GM18951 (cell line): ENCODE data around the gene NFATC1.

Experiments used
- POLR2A ChIP-seq: IDR thresholded peaks from 4 replicates; pipeline ENCODE4 v1.6.1; 2011; ENCODE audit warnings: mild to moderate bottlenecking; ENCODE audit not compliant: insufficient read length, insufficient read depth; ENCODE audit errors: extremely low read depth
- in situ Hi-C: fragments of 300-500 bp; cut with MboI; formaldehyde crosslinking; loops from one replicate; pipeline ENCODE4 v1.12.0; 2022; ENCODE audit warnings: low sequenced_read_pairs, mixed read lengths, inconsistent platforms; ENCODE audit not compliant: unreplicated experiment

The NFATC1 gene

DNA sequence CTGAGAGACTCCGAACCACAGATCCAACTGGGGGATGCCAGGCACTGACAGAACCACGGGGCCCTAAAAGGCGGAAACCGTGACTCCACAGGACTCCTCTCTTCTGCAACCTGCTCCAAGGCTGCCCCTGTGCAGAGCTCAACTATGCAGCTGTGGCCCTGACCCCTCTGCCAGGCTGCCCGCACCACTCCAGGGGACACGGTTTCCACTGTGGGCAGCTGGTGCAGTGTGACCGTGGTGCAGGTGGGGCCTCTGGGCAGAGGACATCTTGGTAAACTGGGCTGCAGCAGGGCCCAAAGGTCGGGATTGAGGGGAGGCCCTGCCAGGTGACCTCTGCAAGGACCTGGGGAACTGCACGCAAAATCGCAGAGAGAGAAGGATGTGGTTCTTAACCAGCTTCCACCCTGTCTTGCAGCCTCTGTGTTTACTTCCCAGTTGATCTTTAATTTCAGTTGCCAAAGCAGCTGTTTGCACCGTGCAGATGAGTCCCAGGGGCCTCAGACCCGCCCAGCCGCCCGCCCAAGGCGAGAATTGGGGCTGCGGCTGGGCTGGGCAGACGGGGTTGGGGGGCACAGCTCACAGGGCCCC lies 179.3 kb downstream of the NFATC1 start:
- in situ Hi-C loops, result no loop called here

DNA sequence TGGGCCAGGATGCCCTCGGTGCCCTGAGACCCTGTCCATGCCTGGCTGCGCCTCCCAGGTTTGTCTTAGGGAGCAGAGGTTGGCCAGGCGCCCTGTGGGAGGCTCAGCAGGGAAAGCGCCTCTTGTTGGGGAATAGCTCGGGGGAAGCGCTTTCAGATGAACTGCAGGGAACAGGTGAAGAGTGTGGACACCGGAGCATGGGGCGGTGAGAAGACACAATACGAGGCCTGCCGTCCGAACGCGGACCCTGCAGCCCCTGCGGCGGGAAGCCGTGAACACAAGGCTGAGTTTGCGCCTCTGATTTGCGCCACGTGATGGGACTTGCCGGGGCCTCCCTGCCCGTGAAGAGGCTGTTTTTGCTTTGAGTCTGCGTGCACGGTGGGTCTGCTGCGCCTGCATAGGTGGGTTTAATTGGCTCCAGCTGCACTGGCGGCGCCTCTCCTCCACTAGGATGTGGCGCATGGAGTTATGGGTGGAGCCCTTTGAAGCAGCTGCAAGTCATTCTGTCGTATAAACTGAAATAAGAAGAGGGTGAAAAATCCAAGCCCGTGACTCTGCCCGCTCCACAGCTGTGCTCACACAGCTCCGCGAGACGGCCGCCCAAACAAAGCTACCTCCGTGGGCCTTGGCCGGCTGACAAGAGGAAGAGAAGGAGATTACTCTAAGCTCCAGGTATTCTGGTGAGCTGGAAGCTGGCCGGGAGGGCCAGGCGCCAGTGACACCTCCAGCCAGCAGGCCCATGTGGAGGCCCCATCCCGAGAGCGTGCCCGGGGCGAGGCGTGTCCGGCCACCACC lies 180.4 kb downstream of the NFATC1 start:
- in situ Hi-C loops, result no loop called here
- TF ChIP-seq POLR2A, result no peak

More for the DNA sequence above, 179.3 kb downstream of the NFATC1 start:
- TF ChIP-seq POLR2A, result no peak

DNA sequence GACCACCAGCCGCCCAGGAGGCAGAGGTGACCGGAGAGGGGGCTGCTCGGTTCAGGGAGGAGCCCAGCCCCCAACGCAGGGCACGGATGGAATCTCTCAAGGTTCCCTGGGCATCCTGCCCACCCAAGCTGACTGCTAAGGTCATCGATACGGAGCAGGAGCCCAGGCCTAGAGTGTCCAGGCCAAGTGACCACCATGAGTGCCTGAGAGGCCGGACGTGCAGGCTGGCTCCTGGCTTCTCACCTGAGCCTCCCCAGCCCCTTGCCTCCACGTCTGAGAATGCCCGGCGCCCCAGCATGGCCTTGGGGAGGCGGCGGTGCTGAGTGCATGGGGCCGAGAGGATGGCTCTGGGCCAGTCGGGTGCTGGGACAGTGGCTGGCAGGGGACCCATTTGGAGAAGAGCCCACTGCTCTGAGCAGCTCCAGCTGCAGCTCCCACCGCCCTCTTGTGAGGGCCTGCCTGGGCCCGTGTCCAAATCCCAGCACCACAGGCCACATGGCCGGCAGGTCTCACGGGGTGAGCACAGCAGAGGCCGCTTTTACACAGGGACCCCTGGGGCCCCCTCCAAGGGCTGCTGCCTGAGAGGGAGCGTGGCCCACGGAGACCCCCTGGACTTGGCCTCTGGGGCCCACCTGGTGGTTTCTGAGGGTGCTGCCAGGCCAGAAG lies 181.1 kb downstream of the NFATC1 start:
- TF ChIP-seq POLR2A, result no peak
- in situ Hi-C loops, result no loop called here

DNA sequence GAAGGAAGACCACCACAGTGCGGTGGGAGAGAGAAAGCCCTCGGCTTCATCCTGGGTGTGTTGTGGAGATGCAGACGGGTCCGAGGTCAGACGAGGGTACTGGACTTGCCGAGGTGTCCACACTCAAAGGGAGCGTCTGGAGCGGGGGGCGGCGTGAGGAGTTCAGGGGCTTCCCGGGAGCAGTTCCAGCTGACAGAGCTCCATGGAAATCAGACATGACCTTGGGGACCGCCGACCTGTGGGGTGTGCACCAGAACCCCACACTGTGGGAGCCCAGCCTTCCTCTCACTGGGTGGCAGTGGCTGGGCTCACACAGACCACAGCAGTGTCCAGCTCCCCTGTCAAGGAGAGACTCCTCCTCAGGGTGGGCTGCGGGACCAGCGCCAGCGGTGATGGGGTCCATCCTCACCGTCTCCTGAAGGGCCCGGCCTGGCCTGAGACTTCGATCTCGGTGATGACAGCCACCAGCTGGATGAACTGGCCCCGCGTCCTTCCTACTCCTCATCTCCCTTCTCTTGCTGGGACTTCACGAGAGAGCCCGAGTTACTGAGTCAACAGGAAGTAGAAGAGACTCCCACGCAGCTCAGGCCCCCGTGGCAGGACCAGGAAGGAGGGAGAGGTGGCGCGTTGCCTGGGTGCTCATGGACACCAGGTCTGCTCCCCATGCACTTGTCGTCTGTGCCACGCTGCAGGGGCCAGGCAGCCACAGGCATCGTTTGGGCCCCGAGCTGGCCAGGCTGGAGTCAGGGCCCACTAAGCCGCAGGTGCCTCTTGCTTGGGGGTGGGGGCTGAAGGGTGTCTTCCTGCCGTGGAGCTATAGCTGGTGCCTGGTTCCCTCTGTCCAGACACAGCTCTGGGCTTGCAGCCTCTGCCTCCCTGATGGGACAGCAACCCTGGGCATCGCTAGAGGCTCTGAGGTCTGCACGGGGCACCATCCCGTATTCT lies 182.0 kb downstream of the NFATC1 start:
- no peak for TF ChIP-seq POLR2A
- in situ Hi-C loops, result no loop called here

DNA sequence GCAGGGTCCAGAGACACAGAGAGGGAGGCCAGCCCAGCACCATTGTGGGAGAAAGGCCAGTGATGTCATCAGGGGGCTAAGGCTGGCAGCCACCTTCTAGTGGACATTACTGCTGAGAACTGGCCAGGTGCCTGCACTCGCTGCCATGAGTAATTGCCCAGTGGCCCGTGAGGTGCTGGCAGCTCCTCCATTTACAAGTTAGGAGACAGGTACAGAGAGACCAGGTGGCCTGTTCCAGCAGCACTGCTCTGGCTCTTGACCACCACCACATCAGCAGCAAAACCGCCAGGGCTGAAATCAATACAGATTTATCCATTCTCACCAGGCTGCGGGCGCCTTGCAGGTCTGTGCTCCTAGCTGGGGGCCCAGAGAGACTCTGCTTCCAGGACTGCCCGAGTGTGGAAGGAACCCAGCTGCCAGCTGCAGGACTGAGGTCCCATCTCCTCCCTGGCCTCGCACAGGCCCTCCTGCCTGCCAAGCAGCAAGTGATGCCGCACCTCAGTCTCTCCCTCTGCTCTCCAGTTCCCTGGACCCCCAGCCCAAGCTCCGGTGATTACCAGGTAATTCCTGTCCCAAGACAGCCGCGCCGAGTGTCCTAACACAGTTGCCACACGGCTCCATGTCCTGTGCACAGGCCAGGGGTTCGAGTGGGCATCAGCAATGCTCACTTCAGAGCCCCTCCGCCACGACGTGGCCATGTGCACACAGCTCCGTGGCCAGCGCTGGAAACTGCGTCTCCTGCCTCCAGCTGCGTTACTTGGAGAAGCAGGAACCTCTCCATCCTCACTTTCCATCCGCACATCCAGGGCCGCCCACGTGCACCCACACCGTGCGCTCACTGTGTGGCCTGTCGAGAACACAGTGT lies 182.9 kb downstream of the NFATC1 start:
- in situ Hi-C loops, result no loop called here
- TF ChIP-seq POLR2A, result no peak
